Amygdala (tissue), 56 donors: ENCODE results near the gene MED10.

Experiments
- DNase-seq, 56 donors: peaks; one replicate each; lab custom pipeline; 2025; lab: John Stamatoyannopoulos, UW

Gene MED10

GRCh38 chr5:6377905-6378765 lies at the start of gene MED10:
TSS of gene MED10 (minus strand) at chr5:6378547. CDS start at chr5:6378483, 64 bp downstream.
- DNase-seq = peak; percentile 27 to 91 (median 81)

DNA sequence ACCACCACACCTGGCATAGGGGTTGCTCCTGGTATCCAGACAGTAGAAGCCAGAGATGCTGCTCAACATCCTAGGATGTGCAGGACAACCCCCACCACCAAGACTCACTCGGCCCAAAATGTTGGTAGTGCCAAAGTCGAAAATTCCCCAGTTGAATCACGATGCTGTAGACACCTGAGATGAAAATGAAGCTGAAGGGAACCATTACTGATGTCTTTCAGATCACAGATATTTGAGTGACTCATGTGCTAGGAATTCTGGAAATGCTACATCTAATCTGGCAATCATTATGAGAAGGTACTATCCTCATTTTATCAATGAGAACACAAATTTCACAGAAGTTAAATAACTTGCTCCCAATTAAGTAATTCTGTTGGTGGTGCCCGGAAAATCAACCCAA lies 49.3 kb upstream of the MED10 start:
- DNase-seq = no peak

GRCh38 chr5:6424700-6425099 lies 46.4 kb upstream of the MED10 start:
- no peak for DNase-seq

GRCh38 chr5:6424110-6424659 lies 45.8 kb upstream of the MED10 start:
- DNase-seq = no peak

- no peak for DNase-seq
Observed at GRCh38 chr5:6423327-6424109, 45.2 kb upstream of the MED10 start.

GRCh38 chr5:6419340-6419852 lies 41.0 kb upstream of the MED10 start:
- peak in 1 of 56 donors; percentile 10 for DNase-seq

GRCh38 chr5:6418679-6419276 lies 40.4 kb upstream of the MED10 start:
- no peak for DNase-seq

DNA sequence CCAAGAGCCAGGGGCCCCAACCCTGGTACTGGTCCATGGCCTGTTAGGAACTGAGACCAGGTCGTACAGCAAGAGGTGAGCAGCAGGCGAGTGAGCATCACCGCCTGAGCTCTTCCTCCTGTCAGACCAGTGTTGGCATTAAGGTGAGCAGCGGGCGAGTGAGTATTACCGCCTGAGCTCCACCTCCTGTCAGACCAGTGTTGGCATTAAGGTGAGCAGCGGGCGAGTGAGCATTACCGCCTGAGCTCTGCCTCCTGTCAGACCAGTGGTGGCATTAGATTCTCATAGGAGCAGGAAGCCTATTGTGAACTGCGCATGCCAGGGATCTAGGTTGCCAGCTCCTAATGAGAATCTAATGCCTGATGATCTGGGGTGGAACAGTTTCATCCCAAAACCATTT lies 39.3 kb upstream of the MED10 start:
- no peak for DNase-seq

DNA sequence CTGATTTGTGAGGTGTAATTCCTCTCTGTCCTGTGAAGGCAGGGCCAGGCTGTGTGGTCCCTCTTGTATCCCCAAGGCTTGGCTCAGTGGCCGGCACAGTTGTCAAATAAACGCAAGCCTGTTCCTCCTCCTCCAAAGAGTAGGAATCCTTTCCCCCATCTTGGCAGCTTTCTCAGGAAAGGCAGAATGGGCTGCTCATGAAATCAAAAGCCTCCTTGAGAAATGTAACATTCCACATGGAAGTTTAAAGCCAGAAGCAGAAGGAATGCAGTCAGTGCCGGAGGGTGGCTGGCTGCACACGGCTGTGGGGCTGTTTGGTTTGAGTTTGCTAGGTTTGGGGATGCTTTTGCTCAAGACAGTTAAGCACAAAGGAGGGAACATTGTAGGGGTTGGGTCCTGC lies 34.5 kb upstream of the MED10 start:
- DNase-seq = no peak

DNA sequence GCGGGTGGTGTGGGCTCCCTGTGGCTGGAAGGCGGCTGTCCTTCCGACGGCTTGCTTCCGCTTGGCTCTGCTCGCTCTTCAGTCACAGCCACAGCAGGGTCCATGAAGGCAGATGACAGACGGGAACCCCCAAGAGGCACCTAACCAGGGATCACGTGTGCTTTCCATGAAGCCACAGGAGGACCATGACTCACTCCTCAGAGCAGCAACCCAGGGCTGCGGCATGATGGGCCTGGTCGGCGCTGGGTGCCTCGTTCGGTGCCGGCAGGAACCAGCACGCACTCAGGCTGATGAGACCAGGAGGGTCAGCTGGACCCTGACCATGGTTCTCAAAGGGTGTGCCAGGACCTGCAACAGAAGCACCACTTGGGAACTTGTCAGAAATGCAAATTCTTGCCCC lies 32.8 kb upstream of the MED10 start:
- DNase-seq = no peak

DNA sequence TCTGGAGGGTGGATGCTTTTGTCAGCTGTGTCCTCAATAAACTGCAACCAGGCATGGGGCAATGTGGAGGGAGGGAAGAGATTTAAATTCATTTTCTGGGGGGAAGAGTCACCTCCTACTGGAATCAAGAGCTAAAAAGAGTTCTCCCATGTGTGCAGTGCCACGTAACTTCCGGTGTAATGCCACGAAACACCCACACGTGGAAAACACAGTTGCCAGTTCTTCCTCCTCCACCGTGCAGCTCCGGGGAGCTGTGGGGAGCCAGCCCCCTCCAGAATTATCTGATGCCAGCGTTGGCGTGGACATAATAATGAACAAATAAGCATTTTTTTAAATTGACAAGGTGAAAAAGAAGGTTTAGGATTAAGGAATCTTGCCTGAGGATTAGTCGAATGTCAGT lies 32.1 kb upstream of the MED10 start:
- peak in 13 of 56 donors; percentile 6 to 58 (median 25) for DNase-seq

DNA sequence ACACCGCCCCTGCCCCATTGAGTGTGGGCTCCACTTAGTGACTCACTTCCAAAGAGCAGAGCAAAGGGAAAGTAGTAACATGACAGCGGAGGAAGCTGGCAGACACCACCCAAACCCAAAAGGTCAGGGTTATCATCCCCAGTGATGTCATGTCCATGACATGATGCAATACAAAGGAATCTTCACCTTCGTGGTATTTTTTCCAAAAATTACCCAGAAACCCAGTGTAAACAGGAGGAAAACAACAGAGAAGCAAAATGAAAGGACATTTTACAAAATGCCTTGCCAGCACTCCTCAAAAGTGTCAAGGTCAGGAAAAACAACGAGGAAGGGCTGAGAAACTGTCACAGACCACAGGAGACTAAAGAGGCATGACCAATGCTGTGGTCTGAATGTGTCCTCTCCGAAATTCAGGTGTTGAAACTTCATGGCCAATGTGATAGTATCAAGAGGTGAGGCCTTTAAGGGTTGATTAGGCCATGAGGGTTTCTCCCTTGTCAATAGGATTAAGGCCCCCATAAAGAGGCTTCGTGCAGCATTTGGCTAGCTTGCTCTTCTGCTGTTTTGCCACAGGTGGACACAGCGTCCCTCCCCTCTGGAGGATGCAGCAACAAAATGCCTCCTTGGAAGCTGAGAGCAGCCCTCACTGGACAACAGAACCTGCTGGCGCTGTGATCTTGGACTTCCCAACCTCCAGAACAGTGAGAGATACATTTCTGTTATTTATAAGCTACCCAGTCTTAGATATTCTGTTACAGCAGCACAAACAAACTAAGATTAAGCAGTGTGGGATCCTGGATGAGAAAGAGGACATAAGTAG lies 30.5 kb upstream of the MED10 start:
- no peak for DNase-seq

DNA sequence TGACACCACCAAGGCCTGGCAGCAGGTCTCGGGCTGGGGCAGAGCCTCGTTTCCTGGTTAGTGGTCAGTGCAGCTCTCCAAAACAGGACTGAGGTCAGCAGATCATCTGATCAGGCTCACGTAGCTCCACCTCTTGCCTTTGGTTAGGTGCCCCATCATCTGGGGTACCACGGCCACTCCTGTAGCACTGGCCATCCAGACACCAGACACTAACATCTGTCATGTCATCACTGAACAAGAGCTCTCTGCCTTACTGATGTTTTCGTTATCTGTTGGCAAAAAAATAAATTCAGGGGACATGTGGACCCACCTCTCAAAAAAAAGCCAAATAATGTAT lies 29.9 kb upstream of the MED10 start:
- no peak for DNase-seq

- DNase-seq = no peak
Observed at GRCh38 chr5:6407558-6408259, 29.4 kb upstream of the MED10 start.

DNA sequence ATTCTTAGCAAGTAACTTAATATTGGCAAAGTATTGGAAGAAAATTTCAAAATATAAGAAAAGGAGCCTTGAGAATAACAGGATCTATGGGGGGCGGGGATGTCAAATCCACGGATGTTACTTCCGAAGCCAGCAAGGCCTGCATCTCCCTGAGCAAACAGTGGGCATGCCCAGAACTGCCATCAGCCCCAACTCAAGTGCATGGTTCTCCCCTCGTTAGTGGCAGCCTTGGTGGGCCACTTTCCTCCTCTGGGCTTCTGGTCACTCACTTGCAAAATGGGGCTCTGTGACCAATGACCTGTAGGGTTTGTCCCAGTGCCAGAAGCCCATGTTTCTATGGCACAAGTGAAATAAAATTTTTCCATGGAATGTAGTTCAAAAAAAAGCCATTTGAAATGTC lies 27.2 kb upstream of the MED10 start:
- DNase-seq = no peak

DNA sequence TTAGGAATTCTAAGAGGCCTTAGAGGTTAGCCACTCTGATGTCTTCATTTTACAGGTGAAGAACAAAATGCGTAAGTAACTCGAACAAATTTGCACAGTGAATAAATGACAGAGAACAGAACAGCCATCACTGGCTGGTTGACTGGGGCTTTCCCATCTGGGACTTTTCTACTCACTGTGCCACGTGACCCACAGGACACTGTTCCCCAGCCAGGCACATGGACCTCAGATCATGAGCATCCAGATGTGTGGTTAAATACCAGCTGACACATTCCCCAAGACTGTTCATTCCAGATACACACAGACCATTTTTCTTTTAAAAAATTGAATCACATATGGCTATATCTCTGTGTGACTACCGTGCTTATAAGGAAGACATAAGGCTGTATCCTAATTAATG lies 25.8 kb upstream of the MED10 start:
- no peak for DNase-seq

DNA sequence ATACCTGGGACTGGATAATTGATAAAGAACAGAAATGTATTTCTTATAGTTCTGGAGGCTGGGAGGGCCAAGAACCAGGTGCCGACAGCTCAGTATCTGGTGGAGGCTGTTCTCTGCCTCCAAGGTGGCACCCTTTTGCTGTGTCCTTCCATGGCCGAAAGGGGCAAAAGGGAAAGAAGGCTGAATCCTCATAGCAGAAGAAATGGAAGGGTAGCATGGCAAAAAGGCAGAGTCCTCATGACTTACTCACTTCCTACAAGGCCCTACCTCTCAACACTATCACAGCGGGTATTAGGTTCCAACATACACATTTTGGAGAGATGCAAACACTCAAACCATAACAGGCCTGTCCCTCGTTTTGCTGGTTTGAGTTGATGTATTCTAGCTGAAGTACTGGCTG lies 25.1 kb upstream of the MED10 start:
- DNase-seq = no peak

DNA sequence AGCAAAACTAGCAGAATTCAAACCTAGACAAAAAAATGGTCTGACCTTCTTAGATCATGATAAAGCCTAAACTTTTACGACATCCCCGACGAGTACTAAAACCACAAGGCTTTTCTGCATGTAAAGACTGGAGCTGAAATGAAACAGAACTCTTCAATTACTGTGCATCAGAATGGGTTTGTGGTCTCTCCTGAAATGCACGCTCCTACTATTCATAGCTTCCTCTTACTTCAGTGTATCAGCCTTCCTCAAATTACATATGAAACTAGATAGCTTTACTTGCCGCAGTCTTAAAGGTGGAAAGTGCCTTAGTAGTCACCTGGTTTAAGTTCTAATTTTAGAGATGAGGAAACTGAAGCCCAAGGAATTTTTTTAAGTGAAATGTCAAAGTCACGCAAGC lies 24.6 kb upstream of the MED10 start:
- no peak for DNase-seq

- DNase-seq = no peak
Observed at GRCh38 chr5:6401410-6401809, 23.1 kb upstream of the MED10 start.
